ENCODE data around the gene TXLNB.
A peak's percentile ranks its signal among the peaks of the same experiment; 100 is the strongest.
"Not testable (repeated sequence)": the region's sequence is repeated elsewhere in the genome, so short reads cannot be mapped to it uniquely, and the experiment has no call there.

TXLNB gene

GRCh38 chr6:139234193-139234592 is 57.6 kb downstream of the TXLNB start:
- WGBS, 2 experiments (ENCODE audit: insufficient coverage in 2 of 2) = 86 to 100% methylated on average over 2 of the region's 2 CpGs
- not testable (repeated sequence) for H3K4me3 ChIP-seq (ENCODE audit: extremely low read depth, insufficient read depth, low read length, poor library complexity, severe bottlenecking)

GRCh38 chr6:139231206-139231605 is 60.6 kb downstream of the TXLNB start:
- Histone ChIP-seq H3K27ac (ENCODE audit: low read depth, low read length, severe bottlenecking) (no peak overlapping the region), H3K36me3 (ENCODE audit: control insufficient read depth, insufficient read depth, low read length) (no peaks in the 10 kb centered on the region), H3K9me3 (ENCODE audit: control insufficient read depth, low read length) (peaks cover 8% of the 10 kb centered on the region), H3K4me3 (ENCODE audit: extremely low read depth, insufficient read depth, low read length, poor library complexity, severe bottlenecking) (no peak overlapping the region), H3K4me1 (ENCODE audit: control insufficient read depth, insufficient read depth, low read length, poor library complexity, severe bottlenecking) (no peaks in the 10 kb centered on the region)
- WGBS, 2 experiments (ENCODE audit: insufficient coverage in 2 of 2) = 29 to 44% methylated on average over 1 of the region's 2 CpGs

More at GRCh38 chr6:139234193-139234592, 57.6 kb downstream of the TXLNB start:
- H3K9me3 ChIP-seq (ENCODE audit: control insufficient read depth, low read length); H3K36me3 ChIP-seq (ENCODE audit: control insufficient read depth, insufficient read depth, low read length); H3K4me1 ChIP-seq (ENCODE audit: control insufficient read depth, insufficient read depth, low read length, poor library complexity, severe bottlenecking); H3K27ac ChIP-seq (ENCODE audit: low read depth, low read length, severe bottlenecking): not testable (repeated sequence)

- Histone ChIP-seq H3K4me1 (ENCODE audit: control insufficient read depth, insufficient read depth, low read length, poor library complexity, severe bottlenecking) (no peaks in the 10 kb centered on the region), H3K9me3 (ENCODE audit: control insufficient read depth, low read length) (peaks cover 8% of the 10 kb centered on the region), H3K27ac (ENCODE audit: low read depth, low read length, severe bottlenecking) (no peak overlapping the region), H3K4me3 (ENCODE audit: extremely low read depth, insufficient read depth, low read length, poor library complexity, severe bottlenecking) (no peak overlapping the region), H3K36me3 (ENCODE audit: control insufficient read depth, insufficient read depth, low read length) (no peaks in the 10 kb centered on the region)
- WGBS, 2 experiments (ENCODE audit: insufficient coverage in 2 of 2) = 78 to 89% methylated on average over 3 of the region's 3 CpGs
These were observed 61.4 kb downstream of the TXLNB start for GRCh38 chr6:139230391-139230840.

- not testable (repeated sequence) for H3K9me3 ChIP-seq (ENCODE audit: control insufficient read depth, low read length); H3K4me3 ChIP-seq (ENCODE audit: extremely low read depth, insufficient read depth, low read length, poor library complexity, severe bottlenecking); H3K36me3 ChIP-seq (ENCODE audit: control insufficient read depth, insufficient read depth, low read length); H3K4me1 ChIP-seq (ENCODE audit: control insufficient read depth, insufficient read depth, low read length, poor library complexity, severe bottlenecking); H3K27ac ChIP-seq (ENCODE audit: low read depth, low read length, severe bottlenecking)
- 97% methylated on average over 3 of the region's 3 CpGs; no CpG with 5 or more reads in 1 of the 2 experiments for WGBS, 2 experiments (ENCODE audit: insufficient coverage in 2 of 2)
These were observed 63.4 kb downstream of the TXLNB start for GRCh38 chr6:139228387-139228786.

GRCh38 chr6:139219746-139220145 is 72.1 kb downstream of the TXLNB start:
- Histone ChIP-seq H3K4me3 (ENCODE audit: extremely low read depth, insufficient read depth, low read length, poor library complexity, severe bottlenecking) (no peak overlapping the region), H3K27ac (ENCODE audit: low read depth, low read length, severe bottlenecking) (peak overlapping the region; percentile 83), H3K4me1 (ENCODE audit: control insufficient read depth, insufficient read depth, low read length, poor library complexity, severe bottlenecking) (no peaks in the 10 kb centered on the region), H3K36me3 (ENCODE audit: control insufficient read depth, insufficient read depth, low read length) (no peaks in the 10 kb centered on the region), H3K9me3 (ENCODE audit: control insufficient read depth, low read length) (peaks cover 8% of the 10 kb centered on the region)
- WGBS, 2 experiments (ENCODE audit: insufficient coverage in 2 of 2) = 100% methylated on average over 2 of the region's 2 CpGs; no CpG with 5 or more reads in 1 of the 2 experiments

DNA sequence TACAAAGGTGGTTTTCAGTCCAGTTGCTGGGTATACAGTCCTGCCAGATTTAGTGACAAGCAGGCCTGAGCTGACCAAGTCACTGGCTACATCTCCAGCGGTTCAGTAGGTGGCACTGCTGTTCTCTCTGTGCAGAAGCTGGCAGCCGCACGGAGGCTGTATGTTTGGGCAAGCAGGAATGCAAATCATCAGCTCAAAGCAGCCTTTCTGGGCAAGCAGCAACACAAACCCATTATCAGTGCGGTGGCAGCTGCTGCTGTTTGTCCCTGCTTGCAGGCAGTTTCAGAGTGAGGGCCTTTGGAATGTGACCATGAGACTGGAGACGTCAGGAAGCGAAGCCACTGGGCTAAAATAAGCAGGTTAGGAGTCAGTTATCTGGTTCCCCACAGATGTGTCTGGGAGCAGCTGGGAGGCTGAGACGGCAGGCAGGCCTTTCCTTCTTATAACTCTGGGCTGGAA is 72.5 kb downstream of the TXLNB start:
- WGBS, 2 experiments (ENCODE audit: insufficient coverage in 2 of 2) = 3 to 14% methylated on average over 6 of the region's 7 CpGs
- Histone ChIP-seq H3K36me3 (ENCODE audit: control insufficient read depth, insufficient read depth, low read length) (no peaks in the 10 kb centered on the region), H3K27ac (ENCODE audit: low read depth, low read length, severe bottlenecking) (peak overlapping the region; percentile 83)

GRCh38 chr6:139212460-139212859 is 79.3 kb downstream of the TXLNB start:
- not testable (repeated sequence) for H3K4me3 ChIP-seq (ENCODE audit: extremely low read depth, insufficient read depth, low read length, poor library complexity, severe bottlenecking); H3K36me3 ChIP-seq (ENCODE audit: control insufficient read depth, insufficient read depth, low read length); H3K9me3 ChIP-seq (ENCODE audit: control insufficient read depth, low read length); H3K4me1 ChIP-seq (ENCODE audit: control insufficient read depth, insufficient read depth, low read length, poor library complexity, severe bottlenecking); H3K27ac ChIP-seq (ENCODE audit: low read depth, low read length, severe bottlenecking)
- WGBS, 2 experiments (ENCODE audit: insufficient coverage in 2 of 2) = no CpG with 5 or more reads among the region's 2 CpGs

More for the DNA sequence above, 72.5 kb downstream of the TXLNB start:
- H3K4me3 ChIP-seq (ENCODE audit: extremely low read depth, insufficient read depth, low read length, poor library complexity, severe bottlenecking) = no peak overlapping the region
- peaks cover 8% of the 10 kb centered on the region for H3K9me3 ChIP-seq (ENCODE audit: control insufficient read depth, low read length)
- H3K4me1 ChIP-seq (ENCODE audit: control insufficient read depth, insufficient read depth, low read length, poor library complexity, severe bottlenecking) = no peaks in the 10 kb centered on the region

- not testable (repeated sequence) for H3K4me1 ChIP-seq (ENCODE audit: control insufficient read depth, insufficient read depth, low read length, poor library complexity, severe bottlenecking); H3K4me3 ChIP-seq (ENCODE audit: extremely low read depth, insufficient read depth, low read length, poor library complexity, severe bottlenecking); H3K27ac ChIP-seq (ENCODE audit: low read depth, low read length, severe bottlenecking); H3K36me3 ChIP-seq (ENCODE audit: control insufficient read depth, insufficient read depth, low read length)
- 98 to 100% methylated on average over 8 to 9 of the region's 10 CpGs for WGBS, 2 experiments (ENCODE audit: insufficient coverage in 2 of 2)
- H3K9me3 ChIP-seq (ENCODE audit: control insufficient read depth, low read length) = peaks cover 17% of the 10 kb centered on the region
These were observed 81.0 kb downstream of the TXLNB start for GRCh38 chr6:139210766-139211165.

DNA sequence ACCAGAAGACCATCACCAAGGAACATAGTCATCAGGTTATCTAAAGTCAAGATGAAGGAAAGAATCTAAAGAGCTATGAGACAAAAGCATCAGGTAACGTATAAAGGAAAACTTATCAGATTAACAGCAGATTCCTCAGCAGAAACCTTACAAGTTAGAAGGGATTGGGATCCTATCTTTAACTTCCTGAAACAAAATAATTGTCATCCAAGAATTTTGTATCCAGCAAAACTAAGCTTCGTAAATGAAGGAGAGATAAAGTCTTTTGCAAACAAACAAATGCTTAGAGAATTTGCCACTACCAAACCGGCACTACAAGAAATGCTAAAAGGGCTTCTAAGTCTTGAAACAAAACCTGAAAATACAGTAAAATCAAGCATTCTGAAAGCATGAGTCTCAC is 86.0 kb downstream of the TXLNB start:
- 83% methylated on average over 2 of the region's 3 CpGs; no CpG with 5 or more reads in 1 of the 2 experiments for WGBS, 2 experiments (ENCODE audit: insufficient coverage in 2 of 2)
- H3K9me3 ChIP-seq (ENCODE audit: control insufficient read depth, low read length) = peaks cover 19% of the 10 kb centered on the region
- no peaks in the 10 kb centered on the region for H3K4me1 ChIP-seq (ENCODE audit: control insufficient read depth, insufficient read depth, low read length, poor library complexity, severe bottlenecking)
- H3K27ac ChIP-seq (ENCODE audit: low read depth, low read length, severe bottlenecking) = no peak overlapping the region
- no peak overlapping the region for H3K4me3 ChIP-seq (ENCODE audit: extremely low read depth, insufficient read depth, low read length, poor library complexity, severe bottlenecking)
- no peaks in the 10 kb centered on the region for H3K36me3 ChIP-seq (ENCODE audit: control insufficient read depth, insufficient read depth, low read length)

DNA sequence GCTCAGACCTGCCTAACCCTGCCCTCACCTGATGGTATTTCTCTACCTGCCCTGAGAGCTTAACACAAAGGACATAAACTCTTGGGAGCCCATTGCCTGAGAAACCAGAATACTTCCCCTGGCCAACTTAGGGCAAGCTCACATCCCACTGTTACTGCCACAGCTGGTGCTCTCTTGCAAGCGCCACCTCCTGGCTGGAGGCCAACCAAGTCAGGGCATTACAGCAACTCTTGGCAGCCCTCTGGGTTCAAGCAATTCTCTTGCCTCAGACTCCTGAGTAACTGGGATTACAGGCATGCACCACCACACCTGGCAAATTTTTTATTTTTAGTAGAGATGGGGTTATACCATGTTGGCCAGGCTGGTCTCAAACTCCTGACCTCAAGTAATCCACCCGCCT is 86.8 kb downstream of the TXLNB start:
- 88 to 100% methylated on average over 1 of the region's 2 CpGs for WGBS, 2 experiments (ENCODE audit: insufficient coverage in 2 of 2)
- Histone ChIP-seq H3K36me3 (ENCODE audit: control insufficient read depth, insufficient read depth, low read length) (no peaks in the 10 kb centered on the region), H3K4me1 (ENCODE audit: control insufficient read depth, insufficient read depth, low read length, poor library complexity, severe bottlenecking) (no peaks in the 10 kb centered on the region), H3K4me3 (ENCODE audit: extremely low read depth, insufficient read depth, low read length, poor library complexity, severe bottlenecking) (no peak overlapping the region), H3K9me3 (ENCODE audit: control insufficient read depth, low read length) (peaks cover 17% of the 10 kb centered on the region), H3K27ac (ENCODE audit: low read depth, low read length, severe bottlenecking) (no peak overlapping the region)

DNA sequence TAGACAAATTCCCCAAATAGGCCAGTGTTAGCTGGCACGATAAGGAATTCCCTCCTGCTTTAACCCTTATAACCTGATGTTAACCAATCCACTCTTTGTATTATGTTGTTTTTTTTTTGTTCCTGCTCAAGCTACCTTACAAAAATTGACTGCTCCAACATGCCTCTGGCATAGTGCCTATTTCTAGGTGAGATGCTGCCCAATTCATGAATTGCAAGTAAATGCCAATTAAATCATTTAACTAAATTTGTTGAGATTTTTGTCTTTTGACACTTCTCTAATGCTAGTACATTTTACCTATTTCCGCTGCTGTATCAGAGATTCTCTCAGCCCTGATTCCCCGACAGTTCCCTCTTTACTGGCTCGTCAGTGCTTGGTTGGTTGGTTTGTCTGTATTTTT is 90.4 kb downstream of the TXLNB start:
- Histone ChIP-seq H3K4me3 (ENCODE audit: extremely low read depth, insufficient read depth, low read length, poor library complexity, severe bottlenecking) (no peak overlapping the region), H3K36me3 (ENCODE audit: control insufficient read depth, insufficient read depth, low read length) (no peaks in the 10 kb centered on the region), H3K27ac (ENCODE audit: low read depth, low read length, severe bottlenecking) (no peak overlapping the region), H3K4me1 (ENCODE audit: control insufficient read depth, insufficient read depth, low read length, poor library complexity, severe bottlenecking) (no peaks in the 10 kb centered on the region), H3K9me3 (ENCODE audit: control insufficient read depth, low read length) (peaks cover 9% of the 10 kb centered on the region)
- WGBS, 2 experiments (ENCODE audit: insufficient coverage in 2 of 2) = 80 to 100% methylated on average over 1 of the region's 4 CpGs

All from mesodermal cell (in vitro differentiated cells).